GM12891 (cell line): ENCODE data around the gene TBL1XR1.
"Not testable (repeated sequence)": the region's sequence is repeated elsewhere in the genome, so short reads cannot be mapped to it uniquely, and the experiment has no call there.

Source experiments
- DNase-seq: peaks from one replicate; pipeline ENCODE4 v3.0.0; 2011; ENCODE audit warnings: low spot score; ENCODE audit not compliant: insufficient read length
- FAIRE-seq: peaks from 2 replicates; lab custom pipeline; 2011; peaks lifted over from hg19 to GRCh38; lab: Jason Lieb, UNC
- PAX5 ChIP-seq: IDR thresholded peaks from 2 replicates; pipeline ENCODE4 v1.6.1; 2011; ENCODE audit warnings: low read length, moderate library complexity, mild to moderate bottlenecking; ENCODE audit not compliant: insufficient read depth, severe bottlenecking
- POLR2A ChIP-seq: IDR thresholded peaks from 2 replicates; pipeline ENCODE4 v1.6.1; 2011; ENCODE audit warnings: low read depth, low read length, control low read depth
- POLR2AphosphoS5 ChIP-seq: IDR thresholded peaks from 2 replicates; pipeline ENCODE4 v1.6.1; 2011; ENCODE audit warnings: low read depth, low read length, control low read depth
- POU2F2 ChIP-seq: IDR thresholded peaks from 2 replicates; pipeline ENCODE4 v1.6.1; 2011; ENCODE audit warnings: low read depth, mild to moderate bottlenecking, control low read depth, low read length, moderate library complexity
- SPI1 ChIP-seq: IDR thresholded peaks from 2 replicates; pipeline ENCODE4 v1.6.1; 2011; ENCODE audit warnings: low read depth, low read length, control low read depth
- TAF1 ChIP-seq: IDR thresholded peaks from 2 replicates; pipeline ENCODE4 v1.6.1; 2011; ENCODE audit warnings: low read depth, low read length, control low read depth

The TBL1XR1 gene

DNA sequence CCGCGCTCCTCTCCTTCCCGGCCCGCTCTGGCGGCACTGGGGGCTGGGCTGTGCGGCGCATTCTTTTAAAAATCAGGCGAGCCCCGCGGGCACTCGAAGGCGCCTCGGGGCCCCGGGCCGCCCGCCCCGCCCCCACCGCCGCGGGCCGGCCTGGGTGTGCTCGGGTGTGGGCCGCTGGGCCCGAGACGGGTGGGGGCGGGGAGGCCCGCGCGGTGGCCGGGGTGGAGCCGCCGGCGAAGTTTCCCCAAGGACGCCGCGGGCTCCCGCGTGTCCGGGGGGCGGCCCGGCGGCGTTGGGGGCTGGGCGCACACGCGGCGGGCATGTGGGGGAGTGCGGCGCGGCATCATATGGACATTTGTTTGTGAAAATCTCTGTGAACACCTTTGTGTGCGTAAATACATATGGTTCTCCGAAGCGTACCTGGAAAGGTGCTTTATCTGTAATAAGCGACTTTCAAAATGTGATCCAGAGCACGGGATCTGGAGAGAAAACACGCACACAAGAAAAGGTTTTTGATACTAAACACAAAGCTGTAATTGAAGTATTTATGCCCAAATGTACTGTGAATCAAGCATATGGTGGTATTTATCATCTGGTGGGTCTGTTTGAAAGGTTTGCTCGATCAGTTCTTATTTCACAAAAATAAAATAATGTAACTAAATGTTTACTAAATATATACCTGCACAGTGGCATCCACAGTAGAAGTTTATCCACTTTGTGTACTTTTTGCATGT lies 612 bp upstream of the TBL1XR1 start:
- DNase-seq = peak; percentile 48
- peak; percentile 58 for FAIRE-seq
- TF ChIP-seq TAF1 (no peak), SPI1 (no peak), POLR2AphosphoS5 (no peak), POU2F2 (no peak), PAX5 (no peak), POLR2A (peak; percentile 43; the same call in 1 of the 2 replicates)

DNA sequence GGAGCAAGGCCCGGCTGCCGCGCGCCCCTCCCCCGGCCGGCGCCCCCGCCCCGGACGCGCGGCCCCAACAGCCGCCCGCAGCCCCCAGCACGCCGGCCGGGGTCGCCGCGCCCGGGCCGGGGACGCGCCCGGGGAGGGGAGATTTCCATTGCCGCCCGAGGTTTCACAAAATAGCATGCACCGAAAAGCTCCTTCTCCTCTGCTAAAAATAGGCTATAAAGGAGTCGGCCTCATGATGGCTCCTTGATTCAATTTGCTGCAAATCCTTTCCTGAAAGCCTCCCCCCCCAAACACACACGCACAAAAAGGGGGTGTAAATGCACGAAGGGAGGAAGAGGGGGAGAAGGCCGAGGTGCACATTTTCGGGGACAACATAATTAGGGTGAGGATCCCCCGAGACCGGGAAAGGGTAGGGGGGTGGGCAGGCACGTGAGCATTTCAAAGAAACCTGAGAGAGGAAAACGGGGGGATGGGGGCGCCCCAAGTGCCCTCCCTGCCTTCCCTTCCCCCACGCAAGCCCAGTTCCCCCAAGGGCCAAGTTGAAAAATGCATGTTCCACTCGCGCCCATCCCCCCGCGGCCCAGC lies 734 bp downstream of the TBL1XR1 start:
- 0 out of 2 replicates have a peak, but pooled peaks have one; percentile 25 for TF ChIP-seq POLR2AphosphoS5
- no peak for TF ChIP-seq PAX5
- FAIRE-seq (no peak), DNase-seq (no peak)

DNA sequence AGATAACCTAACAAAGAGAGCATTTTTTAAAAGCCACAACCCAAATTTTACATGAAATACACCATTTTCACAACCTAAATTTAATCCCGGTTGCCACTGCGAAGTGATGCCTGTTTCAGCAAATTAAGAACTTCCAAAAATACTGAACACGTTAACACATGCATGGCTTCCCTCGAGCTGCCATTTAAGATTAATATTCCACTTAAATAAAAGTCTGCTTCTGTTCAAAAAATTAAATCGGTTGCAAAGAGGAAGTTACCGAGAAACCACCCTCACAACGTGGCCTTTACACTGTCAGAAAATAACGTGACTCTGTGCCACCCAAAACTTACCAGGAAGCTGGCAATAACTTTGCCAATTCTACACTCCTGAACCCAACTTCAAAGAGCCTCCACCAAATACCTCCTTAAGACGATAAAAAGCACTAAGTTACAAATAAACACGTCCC lies 1.2 kb downstream of the TBL1XR1 start:
- FAIRE-seq (peak; percentile 84), DNase-seq (no peak)
- TF ChIP-seq TAF1 (no peak), PAX5 (no peak), POLR2A (no peak), SPI1 (no peak), POLR2AphosphoS5 (no peak), POU2F2 (no peak)

DNA sequence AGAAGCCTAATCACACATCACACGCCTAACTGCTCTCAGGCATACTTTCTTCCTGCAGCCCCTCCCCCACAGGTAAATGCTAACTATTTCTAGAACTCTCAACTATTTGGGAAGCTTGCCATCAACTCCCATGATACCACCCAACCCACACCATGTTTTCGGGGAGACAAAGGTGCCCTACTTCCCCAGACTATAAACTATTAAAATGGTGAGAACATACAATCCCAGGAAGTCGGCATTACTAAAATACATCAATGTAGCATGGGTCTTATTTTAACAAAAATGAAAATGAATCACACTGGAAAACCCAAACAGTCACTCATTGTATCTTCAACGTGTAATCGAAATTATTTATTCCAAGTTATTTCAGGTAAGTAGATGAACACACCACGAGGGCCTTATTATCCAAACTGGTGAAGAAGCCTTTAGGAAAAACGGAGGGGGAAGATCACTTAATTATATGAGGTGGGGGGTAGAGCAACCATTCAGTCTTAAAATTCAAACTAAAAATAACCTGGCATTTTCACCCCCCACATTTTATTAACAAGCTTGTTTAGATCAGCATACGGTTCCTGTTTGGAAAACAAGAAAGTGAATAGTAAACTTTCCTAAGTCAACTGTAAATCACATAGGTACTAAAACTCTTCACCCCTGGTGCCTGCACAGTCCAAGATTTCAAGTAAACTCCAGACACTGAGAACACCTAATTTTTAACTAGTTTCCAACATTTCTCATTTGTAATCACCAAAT lies 1.9 kb downstream of the TBL1XR1 start:
- DNase-seq (no peak), FAIRE-seq (no peak)
- TF ChIP-seq PAX5 = no peak
- no peak for TF ChIP-seq POU2F2
- no peak for TF ChIP-seq POLR2A
- TF ChIP-seq SPI1 = no peak
- TF ChIP-seq POLR2AphosphoS5 = no peak
- no peak for TF ChIP-seq TAF1

DNA sequence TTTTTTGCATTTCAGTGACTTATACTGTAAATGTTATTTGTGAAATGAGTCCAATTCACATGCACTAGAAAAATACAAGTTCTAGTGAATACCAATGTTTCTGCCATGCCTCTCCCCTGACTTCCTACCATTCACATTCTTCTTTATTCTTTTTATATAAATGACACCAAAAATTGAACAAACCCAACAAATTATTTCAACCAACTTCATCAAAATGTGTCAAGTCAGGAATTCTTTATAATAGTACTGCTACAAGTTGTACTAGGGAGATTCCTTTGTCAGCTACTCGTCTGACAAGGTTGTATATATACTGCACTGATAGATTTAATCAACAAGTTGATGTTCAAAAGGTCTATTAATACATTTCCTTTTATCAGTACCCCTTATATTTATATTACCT lies 3.0 kb downstream of the TBL1XR1 start:
- TF ChIP-seq POLR2AphosphoS5 (no peak), TAF1 (no peak), POLR2A (no peak)
- FAIRE-seq (no peak), DNase-seq (no peak)

DNA sequence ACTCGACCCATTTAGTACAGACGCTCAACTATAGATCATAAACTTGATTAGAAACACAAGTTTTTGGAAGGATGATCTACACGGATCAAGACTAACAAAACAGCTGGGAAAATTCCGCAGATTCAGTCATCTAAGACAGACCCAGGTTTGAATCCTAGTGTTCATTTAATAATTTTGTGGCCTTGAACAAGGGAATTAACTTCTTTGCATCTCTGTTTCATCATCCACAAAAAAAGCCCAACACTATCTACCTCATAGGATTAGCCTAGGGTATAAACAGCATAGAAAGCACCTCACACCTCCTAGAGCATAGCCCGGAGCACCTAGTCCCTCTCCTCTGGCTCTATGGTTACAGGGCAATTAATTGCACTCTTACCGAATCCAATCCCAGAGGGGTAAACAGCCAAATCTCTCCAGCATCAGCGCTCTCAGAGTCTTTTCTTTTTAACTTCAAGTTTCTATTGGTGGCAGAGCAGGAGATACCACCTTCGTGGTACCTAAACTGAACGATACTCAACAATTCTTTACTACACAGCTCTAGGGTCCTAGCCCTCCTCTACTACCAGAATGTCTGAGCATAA lies 3.5 kb downstream of the TBL1XR1 start:
- TF ChIP-seq PAX5 = no peak
- no peak for TF ChIP-seq POLR2A
- TF ChIP-seq POU2F2 = no peak
- DNase-seq = no peak
- FAIRE-seq = peak; percentile 71

DNA sequence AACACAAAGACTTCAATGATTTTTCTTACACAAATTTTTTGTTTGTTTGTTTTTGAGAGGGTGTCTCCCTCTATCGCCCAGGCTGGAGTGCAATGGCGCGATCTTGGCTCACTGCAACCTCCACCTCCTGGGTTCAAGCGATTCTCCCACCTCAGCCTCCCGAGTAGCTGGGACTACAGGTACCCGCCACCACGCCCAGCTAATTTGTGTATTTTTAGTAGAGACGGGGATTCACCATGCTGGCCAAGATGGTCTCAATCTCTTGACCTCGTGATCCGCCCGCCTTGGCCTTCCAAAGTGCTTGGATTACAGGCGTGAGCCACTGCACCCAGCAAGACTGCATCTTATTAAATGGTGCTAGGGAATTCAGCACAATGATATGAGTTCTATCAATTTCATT lies 4.0 kb downstream of the TBL1XR1 start:
- not testable (repeated sequence) for DNase-seq, FAIRE-seq

GRCh38 chr3:177190756-177191681 lies 6.3 kb downstream of the TBL1XR1 start:
- FAIRE-seq (peak; percentile 52), DNase-seq (no peak)
- TF ChIP-seq POLR2AphosphoS5 (no peak), SPI1 (peak; percentile 68)

DNA sequence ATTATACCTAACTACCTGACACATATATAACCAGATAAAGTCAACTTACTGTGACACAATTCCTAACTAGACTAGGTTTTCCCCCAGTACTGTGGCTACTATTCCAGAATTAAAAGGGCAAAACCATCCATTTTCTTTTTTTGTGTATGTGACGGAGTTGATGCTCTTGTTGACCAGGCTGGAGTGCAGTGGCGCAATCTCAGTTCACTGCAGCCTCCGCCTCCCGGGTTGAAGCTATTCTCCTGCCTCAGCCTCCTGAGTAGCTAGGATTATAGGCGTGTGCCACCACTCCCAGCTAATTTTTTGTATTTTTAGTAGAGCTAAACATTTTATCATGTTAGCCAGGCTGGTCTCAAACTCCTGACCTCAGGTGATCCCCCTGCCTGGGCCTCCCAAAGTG lies 7.1 kb downstream of the TBL1XR1 start:
- DNase-seq, FAIRE-seq: not testable (repeated sequence)

DNA sequence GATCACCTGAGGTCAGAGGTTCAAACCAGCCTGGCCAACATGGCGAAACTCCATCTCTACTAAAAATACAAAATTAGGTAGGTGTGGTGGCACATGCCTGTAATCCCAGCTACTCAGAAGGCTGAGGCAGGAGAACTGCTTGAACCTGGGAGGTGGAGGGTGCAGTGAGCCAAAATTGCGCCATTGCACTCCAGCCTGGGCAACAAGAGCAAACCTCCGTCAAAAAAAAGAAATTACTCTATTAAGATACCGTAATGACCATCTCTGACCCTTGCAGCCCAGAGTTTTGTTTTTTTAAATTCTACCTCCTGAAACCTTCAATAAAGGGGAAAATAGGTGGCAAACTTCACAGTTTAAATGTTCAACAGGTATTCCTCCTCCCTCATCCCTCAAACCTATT lies 9.0 kb downstream of the TBL1XR1 start:
- not testable (repeated sequence) for FAIRE-seq, DNase-seq
